Stimulated activated CD8-positive, alpha-beta memory T cell treated with anti-CD3 and anti-CD28 coated beads, Interleukin-7, amount 100 ng/mL, for 4 hours (primary cell): ENCODE measurements around the gene PCP2.
A peak's percentile ranks its signal among the peaks of the same experiment; 100 is the strongest.

Experiments
- DNase-seq, 2 donors: peaks; one replicate each; pipeline ENCODE4 v3.0.0-alpha.2; 2020; ENCODE audit warnings: low read depth in 2 of 2

PCP2 gene

DNA sequence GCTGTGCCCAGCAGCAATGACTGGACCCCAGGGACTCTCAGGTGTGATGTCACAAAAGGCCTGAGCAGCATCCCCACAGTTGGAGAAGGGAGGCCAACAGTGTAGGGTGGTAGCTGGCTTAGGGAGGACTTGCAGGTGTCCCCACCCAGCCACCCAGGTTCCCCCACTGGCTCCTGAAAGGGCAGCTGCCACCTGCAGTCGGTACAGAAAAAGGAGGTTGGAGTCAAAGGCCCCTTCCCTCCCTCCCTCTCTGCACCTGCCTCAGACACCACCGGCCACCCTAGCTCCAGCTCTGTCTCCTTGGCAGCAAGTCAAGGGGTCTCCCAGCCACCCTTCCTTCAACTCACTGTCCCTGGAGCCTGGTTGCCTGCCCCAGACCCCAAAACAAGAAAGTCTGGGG lies at the start of gene PCP2:
Gene PCP2, minus strand, starts transcription at position 22 of the 400 bp plus-strand sequence. CDS start 262 bp downstream, outside the sequence.
- no peak for DNase-seq

DNA sequence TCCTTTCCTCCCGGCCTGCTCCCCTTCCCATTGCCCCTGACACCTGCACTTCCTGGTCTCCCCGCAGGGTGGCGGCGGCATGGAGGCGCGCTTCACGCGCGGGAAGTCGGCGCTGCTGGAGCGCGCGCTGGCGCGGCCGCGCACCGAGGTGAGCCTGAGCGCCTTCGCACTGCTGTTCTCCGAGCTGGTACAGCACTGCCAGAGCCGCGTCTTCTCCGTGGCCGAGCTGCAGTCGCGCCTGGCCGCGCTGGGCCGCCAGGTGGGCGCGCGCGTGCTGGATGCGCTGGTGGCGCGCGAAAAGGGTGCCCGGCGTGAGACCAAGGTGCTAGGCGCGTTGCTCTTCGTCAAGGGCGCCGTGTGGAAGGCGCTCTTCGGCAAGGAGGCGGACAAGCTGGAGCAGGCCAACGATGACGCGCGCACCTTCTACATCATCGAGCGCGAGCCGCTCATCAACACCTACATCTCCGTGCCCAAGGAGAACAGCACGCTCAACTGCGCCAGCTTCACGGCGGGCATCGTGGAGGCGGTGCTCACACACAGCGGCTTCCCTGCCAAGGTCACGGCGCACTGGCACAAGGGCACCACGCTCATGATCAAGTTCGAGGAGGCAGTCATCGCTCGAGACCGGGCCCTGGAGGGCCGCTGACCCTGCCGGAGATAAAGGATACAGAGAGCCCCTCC lies 48.8 kb upstream of the PCP2 start:
- no peak for DNase-seq

DNA sequence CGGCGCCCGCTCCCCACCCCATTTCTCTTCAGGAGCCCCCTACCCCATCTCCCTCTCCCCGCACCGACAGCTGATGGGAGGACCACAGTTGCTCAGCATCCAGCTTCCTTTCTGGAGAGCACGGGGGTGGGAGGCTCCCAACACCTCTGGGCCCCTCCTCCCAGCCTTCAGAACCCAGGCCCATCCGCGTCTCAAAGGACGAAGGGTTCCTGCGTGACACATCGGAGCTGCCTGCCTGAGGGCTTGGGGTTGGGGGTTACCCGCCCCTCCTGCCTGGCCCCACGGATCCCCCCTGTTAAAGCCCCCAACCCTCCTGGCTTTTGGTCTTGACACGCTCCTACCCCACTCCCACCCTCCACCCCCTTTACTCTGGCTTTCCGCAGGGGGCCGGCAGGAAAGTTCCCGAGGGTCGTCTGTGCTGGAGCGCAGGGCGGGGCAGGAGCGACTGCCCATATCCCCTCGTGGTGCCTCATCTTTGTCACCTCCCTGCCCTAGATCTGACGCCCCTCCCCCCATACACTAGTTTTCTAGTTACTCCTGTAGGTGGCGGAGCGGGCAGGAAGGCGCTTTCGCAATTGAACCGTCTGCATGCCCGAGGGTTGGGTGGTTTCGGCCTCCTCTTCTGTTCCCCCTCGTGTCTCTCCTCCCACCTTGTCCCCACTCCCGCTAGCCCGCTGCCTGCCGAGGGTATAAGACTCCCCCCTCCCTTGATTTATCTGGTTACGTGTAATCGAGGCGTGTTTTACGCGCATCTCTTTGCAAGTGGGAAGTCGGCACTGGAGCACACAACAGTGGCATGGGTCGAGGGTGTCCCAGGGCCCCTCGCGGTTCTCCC lies 48.0 kb upstream of the PCP2 start:
- peak; percentile 70 to 80 for DNase-seq

DNA sequence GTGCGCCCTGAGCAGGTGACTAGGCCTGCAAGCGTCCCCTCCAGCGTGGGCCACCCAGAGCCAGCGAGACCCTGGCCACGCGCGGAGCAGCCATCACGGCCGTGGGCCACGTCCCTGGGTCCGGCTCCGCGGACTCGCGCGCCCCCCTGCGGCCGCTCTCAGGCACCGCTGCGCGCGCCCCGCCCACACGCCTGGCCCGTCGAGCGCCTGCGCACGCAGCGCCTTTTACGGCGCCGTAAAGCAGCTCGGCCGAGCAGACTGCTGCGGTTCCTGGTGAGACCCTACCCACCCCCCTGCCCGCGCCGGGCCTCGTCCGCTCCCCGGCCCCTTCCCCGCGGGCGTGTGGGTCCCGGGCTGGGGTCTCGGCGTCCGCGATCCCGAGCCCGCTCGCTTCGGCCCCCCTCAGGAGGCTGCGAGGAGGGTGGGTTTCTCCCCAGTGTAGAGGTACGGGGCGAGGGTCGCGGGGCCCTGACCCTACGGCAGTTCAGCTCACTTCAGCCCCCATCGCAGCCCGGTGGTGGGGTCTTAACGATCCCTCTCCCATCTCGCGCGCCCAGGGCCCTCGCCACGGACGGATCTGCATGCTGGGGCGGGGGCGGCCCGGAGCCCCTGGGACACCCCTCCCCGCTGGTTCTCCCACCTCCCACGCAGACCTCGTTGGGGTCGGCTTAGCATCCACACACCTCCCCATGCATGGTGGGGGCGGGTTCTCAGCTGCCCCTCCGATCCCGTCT lies 47.3 kb upstream of the PCP2 start, which contains the start of gene TRAPPC5:
Gene TRAPPC5, plus strand, starts transcription at position 228 of the 734 bp plus-strand sequence. CDS start 1,421 bp downstream, outside the sequence.
- peak; percentile 58 to 83 for DNase-seq

DNA sequence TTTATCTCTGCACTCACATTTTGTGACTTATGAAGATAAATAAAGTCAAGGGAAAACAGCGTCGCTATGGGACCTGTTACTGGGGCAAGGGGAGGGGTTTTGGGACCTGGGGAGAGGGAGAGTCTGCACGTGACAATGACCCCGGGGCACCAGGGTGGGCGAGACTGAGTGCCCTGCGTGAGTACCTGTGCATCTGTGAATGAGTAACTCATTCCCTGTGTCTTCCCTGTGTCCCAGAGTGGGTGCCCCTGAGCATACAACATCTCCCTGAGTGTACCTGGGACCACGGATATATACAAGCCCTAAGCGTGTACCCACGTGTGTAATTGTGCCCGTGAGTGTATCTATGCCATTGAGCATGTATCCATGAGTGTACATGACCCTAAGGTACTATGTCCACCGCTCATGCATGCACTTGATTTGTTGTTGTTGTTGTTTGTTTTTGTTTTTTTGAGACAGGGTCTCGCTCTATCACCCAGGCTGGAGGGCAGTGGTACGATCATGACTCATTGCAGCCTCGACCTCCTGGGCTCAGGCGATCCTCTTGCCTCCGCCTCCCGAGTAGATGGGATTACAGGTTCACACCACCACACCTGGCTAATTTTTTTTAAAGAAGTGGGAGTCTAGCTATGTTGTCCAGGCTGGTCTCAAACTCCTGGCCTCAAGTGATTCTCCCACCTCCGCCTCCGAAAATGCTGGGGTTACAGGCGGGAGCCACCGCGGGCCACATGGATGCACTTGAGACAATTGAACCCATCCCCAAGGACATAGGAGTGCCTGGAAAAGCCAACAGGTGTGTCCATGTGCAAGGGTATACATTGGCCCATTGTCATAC lies 46.5 kb upstream of the PCP2 start:
- DNase-seq, result no peak

DNA sequence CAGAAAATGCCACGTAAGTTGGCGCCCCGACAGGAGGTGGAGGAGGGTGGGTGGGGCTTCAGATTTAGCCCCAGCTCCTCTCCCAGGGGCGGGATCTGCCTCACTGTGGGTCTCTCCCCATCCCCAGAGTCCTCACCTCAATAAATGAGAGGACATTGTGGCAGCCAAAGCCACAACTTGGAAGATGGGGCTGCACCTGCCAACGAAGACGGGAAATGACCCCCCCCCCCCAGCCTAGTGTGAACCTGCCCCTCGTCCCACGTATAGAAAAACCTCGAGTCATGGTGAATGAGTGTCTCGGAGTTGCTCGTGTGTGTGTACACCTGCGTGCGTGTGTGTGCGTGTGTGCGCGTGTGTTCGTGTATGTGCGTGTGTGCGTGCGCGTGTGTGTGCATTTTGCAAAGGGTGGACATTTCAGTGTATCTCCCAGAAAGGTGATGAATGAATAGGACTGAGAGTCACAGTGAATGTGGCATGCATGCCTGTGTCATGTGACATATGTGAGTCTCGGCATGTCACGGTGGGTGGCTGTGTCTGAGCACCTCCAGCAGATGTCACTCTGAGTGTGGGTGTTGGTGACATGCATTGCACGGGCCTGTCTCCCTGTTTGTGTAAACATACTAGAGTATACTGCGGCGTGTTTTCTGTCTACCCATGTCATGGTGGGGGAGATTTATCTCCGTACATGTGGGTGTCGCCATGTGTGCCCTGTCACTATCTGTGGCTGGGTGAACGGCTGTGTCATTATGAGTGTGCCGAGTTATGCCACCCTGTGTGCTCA lies 45.6 kb upstream of the PCP2 start:
- DNase-seq, result peak; percentile 46 to 63

DNA sequence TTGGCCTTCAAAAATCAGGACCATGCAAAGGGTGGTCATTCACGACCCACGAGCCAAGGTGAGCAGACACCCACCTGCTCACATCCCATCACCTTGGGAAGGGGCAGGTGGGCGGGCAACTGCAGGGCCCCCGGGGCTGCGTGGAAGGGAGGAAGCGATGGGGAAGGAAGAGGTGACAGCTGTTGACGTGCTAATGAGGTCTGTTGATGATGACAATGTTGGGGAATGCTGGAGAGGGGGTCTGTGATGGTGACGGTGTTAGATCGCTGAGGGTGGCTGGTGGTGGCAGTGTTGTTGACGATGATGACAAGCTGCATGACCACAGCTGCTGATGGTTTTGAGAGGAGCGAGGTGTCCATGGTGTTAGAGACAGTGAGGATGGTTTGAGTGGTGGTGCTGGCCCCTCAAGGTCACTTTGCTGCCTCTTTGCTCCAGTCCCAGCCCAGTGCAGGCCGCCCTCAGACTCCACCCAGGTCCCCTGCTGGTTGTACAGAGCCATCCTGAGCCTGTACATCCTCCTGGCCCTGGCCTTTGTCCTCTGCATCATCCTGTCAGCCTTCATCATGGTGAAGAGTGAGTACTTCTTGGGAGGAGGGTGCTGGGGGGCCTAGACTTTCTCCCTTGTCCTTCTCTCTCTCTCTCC lies 44.3 kb upstream of the PCP2 start:
- no peak for DNase-seq

DNA sequence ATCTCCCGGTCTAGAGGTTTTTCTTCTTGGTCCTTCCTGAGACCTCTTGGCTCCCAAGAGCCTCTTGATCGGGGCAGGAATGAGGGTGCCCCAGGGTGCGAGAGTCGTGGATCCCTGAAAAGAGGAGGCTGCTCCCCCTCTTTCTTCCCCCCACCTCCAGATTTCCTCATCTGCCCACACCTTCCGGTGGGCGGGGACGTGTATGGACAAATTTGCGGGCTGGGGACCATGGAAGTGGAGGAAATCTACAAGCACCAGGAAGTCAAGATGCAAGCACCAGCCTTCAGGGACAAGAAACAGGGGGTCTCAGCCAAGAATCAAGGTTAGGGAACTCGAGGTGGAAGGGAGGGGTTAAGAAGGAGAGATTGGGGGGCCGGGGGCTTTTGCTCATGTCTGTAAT lies 43.3 kb upstream of the PCP2 start, which contains the start of gene MCEMP1:
Gene MCEMP1, plus strand, starts transcription at position 237 of the 400 bp plus-strand sequence. Its CDS starts 31 bp downstream, at position 268.
- DNase-seq, result no peak

DNA sequence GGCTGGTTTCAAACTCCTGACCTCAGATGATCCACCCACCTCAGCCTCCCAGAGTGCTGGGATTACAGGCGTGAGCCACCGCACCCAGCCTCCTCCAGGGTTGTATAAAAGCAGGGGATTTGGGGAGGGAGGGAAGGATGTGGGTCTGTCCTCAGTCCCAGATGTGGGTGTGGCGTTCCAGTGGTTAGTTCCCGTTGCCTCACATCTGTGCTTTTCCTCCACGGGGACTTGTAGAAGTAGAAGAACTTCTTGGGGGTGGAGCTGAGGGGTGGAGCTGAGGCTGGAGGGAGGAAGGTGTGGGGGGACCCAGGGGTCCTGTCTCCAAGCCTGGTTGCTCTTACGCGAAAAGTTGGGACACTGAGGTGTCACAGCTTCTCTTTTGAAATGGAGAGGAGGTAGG lies 42.9 kb upstream of the PCP2 start:
- no peak for DNase-seq

DNA sequence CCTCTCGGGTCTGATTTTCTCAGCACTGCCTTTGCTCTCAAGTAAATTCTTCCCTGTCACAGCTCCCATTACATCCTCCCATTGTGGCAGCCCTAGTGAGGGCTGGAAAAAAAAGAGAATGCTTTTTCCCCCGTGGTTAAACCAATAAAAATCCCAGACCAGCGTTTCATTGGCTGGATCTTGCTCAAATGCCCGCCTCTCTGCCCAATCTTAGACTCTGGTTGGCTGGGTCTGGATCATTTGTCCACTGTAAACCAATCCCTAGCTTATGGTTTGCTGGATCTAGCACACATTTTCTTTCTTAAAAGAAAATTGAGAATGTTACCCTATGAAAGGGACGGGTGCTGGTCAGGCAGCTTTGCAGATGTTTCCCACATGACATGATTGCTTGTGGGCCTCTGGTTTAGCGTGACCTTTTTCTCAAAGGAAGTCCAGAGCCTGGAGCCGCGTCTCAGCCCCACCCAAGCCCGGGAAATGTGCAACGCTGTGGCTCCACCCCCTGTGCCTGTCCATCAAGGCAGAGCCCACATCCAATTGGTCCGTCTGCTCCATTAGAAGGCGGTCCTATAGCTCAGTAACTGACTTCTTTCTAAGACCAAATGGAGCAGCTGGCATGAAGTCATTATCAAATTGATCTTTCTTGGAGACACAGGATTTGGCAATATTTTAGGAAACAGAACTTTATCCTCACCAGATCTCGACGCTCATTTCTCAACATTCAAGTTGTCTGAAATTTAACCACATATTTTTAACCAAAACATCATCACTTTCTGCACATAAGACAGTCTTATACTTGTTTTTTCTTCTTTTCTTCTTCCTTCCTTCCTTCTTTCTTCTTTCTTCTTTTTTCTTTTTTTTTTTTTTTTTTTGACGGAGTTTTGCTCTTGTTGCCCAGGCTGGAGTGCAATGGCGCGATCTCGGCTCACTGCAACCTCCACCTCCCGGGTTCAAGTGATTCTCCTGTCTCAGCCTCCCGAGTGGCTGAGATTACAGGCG lies 40.8 kb upstream of the PCP2 start:
- DNase-seq, result no peak

DNA sequence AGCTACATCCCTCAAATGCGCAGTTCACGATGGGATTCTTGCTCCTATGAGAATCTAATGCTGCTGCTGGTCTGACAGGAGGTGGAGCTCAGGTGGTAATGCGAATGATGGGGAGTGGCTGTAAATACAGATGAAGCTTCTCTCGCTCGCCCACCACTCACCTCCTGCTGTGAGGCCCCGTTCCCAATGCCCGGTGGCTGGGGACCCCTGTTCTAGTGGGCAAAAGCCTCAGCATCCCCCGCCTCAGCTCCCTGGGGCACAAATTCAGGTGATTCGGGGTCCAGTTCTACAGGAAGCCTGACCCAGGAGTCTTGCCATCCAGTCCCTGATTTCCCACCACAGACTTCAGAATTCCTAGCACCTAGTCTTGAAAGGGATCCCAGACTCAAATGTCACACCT lies 39.0 kb upstream of the PCP2 start:
- no peak for DNase-seq

DNA sequence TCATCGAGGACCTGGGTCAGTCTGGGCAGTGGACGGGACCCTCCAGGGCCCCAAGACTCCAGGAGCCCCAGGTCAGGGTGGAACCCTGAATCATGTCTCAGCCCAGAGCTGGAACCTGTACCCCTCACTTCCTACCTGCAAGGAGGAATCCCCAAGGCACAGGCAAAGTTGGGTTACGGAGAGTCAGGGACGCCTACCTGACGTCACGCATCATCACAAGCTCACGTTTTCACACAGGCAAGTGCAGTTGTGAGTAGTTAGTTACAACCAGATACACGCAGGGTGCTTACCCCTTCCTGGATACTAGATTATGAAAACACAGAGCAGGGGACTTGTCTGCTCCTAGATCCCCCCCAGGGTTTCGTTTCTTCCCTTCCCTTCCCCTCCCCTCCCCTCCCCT lies 37.3 kb upstream of the PCP2 start:
- DNase-seq, result no peak

DNA sequence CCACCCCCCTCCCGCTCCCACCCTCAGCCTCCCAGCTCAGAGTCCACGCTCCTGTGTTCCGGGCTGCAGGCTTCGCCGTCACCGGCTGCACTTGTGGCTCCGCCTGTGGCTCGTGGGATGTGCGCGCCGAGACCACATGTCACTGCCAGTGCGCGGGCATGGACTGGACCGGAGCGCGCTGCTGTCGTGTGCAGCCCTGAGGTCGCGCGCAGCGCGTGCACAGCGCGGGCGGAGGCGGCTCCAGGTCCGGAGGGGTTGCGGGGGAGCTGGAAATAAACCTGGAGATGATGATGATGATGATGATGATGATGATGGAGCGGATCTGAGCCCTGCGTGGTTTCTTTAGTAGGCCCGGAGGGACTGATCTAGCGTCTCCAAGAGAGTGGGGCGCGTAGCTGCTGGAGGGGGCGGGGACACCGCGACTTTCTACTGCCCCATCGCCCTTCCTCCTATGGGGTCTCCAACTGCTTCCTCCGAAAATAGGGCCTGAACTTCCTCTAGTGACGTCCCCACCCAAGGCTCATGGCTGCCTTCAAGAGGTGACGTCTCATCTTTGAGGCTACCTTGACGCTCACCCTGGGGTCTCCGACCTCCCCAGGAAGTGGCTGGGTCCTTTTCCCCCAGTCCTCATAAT lies 36.7 kb upstream of the PCP2 start:
- no peak for DNase-seq

DNA sequence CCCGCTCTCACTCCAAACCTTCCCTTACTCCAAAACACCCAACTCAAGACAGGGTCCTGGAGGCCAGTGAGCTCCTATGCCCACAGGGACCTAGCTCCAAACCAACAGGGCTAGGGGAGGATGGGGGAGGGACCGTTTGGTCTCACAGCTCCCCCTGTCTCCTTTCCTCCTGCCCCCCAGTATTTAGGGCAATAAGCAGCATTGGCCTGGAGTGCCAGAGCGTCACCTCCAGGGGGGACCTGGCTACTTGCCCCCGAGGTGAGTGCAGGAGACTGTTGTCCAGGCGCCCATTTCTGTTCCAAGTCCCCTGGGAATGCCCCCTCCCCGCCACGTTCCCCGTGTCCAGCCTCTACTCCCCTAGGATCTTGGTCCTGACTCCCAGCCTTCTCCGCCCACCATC lies 36.1 kb upstream of the PCP2 start:
- no peak for DNase-seq

DNA sequence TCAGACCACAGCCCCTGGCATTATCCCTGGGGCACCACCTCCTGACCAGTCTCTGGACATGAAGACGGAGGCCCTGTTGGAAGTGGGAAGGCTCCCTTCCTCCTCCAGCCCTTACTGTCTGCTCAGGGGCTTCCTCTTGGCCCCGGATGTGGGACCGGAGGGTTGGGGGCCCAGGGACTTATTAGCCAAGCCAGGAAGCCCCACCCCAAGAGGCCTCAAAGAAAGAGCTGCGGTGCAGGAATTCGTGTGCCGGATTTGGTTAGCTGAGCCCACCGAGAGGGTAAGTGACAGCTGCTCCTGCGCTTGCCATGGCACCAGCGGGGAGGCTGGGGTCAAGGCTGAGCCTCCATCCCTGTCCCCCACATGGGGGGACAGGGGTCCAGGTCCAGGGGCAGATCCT lies 35.3 kb upstream of the PCP2 start, which contains the start of gene RETN:
Gene RETN, plus strand, starts transcription at position 208 of the 400 bp plus-strand sequence. CDS start 278 bp downstream, outside the sequence.
- no peak for DNase-seq

DNA sequence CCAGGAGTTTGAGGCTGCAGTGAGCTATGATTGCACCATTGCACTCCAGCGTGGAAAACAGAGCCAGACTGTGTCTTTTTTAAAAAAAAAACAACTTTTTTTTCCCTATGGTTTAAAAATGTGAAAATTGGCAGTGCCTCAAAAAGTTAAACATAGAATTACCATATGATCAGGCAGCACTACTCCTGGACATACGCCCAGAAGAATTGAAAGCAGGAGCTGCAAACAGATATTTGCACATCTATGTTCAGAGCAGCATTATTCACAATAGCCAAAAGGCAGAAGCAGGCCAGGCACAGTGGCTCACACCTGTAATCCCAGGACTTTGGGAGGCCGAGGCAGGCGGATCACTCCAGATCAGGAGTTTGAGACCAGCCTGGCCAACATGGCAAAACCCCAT lies 31.6 kb upstream of the PCP2 start:
- no peak for DNase-seq

DNA sequence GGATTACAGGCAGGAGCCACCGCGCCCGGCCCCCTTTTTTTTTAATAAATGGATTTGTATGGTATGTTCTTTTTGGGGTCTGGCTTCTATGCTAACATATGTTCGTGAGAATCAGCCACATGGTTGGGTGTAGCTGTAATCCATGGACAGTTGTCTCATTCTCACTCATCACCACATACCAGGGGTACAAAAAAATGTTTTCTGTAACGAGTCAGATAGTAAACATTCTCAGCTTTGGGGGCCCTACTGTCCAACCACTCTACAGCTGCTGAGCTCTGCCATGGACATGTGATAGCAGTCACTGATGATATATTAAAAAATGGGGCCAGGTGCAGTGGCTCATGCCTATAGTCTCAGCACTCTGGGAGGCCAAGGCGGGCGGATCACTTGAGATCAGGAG lies 30.2 kb upstream of the PCP2 start:
- no peak for DNase-seq

DNA sequence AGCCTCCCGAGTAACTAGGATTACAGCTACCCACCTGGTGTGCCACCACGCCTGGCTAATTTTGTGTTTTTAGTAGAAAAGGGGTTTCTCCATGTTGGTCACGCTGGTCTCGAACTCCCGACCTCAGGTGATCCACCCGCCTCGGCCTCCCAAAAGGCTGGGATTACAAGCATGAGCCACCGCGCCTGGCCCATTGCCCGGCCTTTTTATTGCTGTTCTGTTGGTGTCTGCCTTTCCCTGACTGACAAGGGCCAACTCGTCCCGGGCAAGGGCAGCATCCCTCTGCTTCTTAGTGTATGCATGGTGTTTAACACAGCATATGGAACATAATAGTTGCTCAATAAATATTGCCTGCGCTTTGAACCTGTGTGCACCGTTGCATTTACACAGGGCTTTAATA lies 29.1 kb upstream of the PCP2 start:
- DNase-seq, result no peak
